SH-SY5Y (cell line): ENCODE results near the gene ASIC3.

Experiments used
- GATA2 ChIP-seq: IDR thresholded peaks from 2 replicates; pipeline ENCODE4 v1.6.1; 2011; ENCODE audit warnings: mild to moderate bottlenecking, low read depth, low read length
- GATA3 ChIP-seq: IDR thresholded peaks from 2 replicates; pipeline ENCODE4 v1.6.1; 2011; ENCODE audit warnings: low read depth, mild to moderate bottlenecking, low read length, moderate library complexity

The ASIC3 gene

DNA sequence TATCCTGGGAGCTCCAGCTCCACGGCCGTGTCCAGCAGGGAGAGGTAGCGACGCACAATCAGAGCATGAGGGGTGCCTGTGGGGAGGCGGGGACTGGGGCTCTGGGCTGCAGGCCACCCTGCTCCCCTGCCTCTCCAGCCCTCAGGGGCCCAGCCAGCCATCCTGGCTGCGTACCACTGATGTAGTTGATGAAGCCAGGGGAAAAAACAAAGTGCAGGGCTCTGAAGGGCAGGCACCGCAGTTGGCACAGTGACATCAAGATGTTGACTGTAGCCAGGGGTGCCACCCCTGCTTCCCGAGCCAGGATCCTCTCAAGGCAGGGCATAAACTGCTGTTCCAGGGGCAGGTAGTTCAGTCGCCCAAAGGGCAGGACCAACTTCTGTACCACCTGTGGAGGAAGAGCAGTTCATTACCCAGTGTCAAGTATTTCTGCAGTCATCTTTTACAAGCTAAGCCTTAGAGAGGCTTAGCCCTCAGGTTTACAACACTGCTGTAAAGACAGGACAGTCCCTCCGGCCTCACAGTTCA, 29.4 kb downstream of the ASIC3 start:
- TF ChIP-seq GATA2 (no peak), GATA3 (no peak)

DNA sequence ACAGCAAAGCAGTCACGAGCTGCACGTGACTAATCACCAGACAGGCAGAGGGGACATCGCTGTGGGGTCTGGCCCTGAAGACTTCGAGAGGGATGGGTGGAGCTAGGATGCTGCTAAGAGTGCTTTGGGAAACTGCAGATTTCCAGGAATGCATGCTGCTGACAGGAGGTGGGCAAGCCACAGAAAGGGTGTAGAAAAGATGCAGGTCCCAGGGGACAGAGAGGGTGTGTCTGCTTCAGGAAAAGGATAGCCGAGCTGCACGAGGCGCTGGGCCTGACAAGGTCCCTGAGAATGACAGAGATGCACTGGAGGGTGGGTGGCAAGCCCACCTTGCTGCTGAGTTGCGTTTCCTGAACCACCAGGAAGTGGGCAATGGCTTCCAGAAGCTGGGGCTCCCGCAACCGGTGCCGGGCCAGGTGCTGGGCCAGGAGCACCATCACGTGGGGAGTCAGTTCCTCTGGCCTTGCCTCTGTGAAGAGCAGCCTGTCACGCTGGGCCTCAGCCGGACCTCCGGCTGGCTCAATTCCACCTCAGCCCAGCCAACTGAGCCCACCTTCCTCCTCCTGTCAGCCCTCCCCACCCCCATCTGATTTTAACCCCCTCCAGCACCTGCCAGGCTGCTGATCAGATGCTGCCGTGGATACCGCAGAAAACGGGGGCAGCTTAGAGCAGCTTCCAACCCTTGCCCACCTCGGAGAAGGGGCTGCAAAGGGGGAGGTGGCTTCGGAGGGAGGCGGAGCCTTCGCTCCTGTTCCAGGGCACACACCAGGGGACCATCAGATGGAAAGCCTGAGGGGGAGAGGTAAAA, 30.1 kb downstream of the ASIC3 start:
- TF ChIP-seq GATA3, result no peak
- TF ChIP-seq GATA2, result no peak

DNA sequence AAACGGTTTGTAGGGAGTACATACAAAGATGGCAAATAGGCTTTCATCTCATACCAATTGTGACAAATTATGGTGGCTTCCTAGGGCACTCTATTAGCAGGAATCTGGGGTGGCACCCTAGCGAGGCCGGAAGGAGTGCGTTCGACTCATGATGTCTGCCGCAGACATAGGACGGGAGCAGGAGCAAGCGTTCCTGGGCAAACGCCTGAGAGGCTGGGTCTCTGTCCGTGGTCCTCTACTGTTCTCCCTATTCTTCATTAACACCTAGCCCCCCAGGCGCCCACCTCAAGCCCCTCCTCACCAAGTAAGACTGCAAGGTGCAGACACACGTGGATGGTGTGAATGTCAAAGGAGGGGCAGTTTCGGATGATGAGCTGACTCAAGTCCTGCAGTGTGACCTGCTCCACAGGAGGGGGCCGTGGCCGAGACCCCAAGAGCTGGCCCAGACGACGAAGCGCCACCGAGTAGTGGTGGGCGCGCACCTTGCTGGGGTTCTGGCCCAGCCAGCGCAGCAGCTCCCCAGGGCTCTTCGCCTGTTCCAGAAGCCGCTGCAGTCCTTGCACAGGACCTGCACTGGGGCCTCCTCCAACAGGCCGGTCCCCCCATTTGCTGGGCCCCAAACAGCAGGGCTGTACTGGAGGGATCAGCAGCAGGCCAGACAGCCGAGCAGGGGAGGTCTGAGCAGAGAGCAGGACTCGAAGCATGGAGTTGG, 31.0 kb downstream of the ASIC3 start:
- no peak for TF ChIP-seq GATA3
- TF ChIP-seq GATA2, result no peak

DNA sequence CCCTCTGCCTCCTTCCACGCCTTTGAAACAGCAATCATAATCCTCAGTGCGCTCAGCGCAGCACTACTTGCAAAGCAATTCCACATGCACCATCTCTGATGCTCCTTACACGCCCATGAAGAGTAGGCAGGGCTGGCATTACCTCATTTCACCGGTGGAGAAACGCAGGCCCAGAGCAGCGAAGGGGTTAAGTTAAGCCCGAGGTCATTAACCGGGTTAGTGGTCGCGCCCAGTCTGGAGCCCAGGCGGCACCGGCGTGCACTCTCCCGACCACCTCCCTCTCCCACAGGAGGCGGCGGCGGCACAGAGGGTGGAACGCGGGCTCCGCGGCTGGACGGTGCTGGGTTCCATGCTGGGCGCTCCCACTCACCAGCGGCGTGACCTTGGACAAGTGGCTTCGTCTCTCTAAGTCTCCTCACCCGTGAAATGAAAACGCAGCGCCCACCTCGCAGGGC, 31.8 kb downstream of the ASIC3 start:
- TF ChIP-seq GATA3 (no peak), GATA2 (no peak)

DNA sequence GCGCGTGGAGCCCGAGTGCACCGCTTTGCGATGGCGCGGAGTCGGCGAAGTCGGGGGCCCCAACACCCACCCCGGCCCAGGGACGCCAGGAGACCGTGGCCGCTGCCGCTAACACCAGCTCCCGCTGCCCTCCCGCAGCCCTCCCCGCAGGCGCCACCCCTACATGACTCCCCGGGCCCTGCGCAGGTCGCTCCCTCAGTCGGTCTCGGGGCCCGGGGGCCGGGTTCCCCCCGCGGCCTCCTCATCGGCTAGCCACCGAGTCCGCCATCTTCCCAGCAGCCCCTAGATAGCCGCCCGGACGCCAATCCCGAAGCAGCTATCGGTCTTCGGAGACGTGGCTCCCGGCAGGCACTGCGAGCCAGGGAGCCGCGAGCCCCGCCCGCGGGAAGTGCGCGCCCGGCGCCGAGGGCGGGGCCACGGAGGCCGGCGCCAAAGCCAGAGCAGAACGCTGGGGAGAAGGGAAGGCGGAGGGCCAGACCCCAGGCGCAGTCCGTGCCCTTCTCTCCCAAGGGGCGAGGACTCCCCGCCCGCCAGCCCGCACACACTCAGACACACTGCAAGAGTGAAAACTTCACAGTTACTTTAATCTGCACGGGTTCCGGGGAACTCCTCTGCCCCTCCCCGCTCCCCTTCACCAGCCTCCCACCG, 32.3 kb downstream of the ASIC3 start, which contains the start of gene FASTK:
Gene FASTK, minus strand, starts transcription at position 288 of the 648 bp plus-strand sequence. Its CDS starts 43 bp downstream, at position 245.
- no peak for TF ChIP-seq GATA3
- no peak; the same call in 1 of the 2 replicates for TF ChIP-seq GATA2

DNA sequence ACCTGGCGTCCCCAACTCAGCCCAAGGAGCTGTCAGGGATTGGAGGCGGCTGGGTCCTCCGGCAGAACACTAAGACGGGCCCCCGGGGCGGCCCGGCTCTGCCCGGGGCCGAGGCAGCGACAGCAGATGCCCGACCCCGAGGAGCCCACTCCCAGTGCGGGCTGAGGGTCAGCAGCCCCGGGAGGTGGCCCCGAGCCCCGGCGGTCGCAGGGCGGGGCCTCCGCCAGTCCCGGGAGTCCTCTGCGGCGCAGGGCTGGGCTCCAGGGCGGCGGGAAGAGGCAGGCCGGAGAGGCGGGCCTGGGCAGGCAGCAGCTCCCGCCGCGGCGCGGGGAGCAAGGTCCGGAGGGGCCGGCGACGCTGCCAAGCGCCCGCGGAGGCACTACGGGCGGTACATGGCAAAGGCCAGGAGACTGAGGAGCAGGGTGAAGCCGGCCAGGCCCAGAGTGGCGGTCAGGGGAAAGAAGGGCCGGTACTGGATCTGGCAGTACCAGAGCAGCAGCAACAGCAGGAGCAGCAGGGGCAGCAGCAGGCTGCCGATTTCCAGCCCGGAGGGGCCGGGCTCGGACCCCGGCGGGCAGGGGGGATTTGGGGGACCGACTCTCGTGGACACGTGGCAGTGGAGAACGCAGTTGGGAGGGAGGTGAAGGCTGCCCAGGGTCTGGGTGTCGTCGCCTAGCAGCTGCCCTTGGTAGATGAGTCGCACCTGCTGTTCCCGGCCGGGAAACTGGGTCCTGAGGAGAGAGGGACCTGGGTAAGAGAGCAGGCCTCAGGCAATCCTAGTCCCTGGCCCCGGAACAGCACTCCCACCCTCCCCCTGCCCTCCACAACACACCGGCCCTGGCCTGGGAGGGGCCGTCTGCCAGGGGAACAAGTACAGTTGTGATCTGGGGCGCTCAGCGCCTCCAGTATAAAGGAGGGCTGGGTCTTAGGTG, 33.1 kb downstream of the ASIC3 start:
- TF ChIP-seq GATA3 (no peak), GATA2 (no peak)

DNA sequence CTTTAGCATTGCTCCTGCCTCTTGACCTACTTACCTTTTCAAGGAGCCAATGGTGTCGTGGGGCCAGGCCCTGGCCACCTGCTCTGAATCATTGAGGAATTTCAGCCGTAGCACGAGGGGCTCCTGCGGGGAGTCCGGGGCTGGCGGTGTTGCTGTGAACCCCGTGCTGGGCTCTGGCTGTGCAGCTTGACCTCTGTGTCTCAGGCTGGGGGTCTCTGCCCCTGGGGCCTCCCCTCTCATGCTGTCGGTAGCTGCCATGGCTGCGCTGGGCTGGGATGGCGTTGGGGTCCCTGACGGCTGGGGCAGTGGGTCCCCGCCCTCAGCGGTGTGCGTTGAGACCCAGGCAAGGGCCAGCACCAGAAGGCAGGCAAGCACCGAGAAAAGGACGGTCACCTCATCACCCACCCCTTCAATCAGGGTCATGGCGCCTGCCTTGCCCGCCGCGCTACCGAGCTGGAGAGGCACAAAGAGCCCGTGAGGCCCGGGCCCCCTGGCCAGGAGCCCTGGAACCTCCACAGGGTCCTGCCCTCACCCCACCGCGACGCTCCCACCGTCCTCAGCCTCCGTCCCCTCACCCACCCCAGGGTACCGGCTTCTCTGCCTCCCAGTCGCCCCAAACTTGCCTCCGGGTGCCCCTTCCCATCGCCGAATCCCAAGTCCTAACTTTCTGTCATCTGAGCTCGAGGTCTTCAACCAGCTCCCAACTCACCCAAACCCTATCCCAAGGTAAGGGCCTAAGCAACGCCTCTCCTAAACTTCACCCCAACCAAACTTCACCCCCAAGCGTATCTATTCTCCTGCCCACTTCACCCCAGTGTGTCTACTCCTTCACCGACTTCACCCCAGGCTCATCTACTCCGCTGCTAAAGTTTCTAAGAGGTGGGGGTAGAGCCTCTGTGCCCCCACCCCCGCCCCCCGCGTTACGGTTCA, 34.1 kb downstream of the ASIC3 start:
- no peak for TF ChIP-seq GATA2
- TF ChIP-seq GATA3, result no peak

DNA sequence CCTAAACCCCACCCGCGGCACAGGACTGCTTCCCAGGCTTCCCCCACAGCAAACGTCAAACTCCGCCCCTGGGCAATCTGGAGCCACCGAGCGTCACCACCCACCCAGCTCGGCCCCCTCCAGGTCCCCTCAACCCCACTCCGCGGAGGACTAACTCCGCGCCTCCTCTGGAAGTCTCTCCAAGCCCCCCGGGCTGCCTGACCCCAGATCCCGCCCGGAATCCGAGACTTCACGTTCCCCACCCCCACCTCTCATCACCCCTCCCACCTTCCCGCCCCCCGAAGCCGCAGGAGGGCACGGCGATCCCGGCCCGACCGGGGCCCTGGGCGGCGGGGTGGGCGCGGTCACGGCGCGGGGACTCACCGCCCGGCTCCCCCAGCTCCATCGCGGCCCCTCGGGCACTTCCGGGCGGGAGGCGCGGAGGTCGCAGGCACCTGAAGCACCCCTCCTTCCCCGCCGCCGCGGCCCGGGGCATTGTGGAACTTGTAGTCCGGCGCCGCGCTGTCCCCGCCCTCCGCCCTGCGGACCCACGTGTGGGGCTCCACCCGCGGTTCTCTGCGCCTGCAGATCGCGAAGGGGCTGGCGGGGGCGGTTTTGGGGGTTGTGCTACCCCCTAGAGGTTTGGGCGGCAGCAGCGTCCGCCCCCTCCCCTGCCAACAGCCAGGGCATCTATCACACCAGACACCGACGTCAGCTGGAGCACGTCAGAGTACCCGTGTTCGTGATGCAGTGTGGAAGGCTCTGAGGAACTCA, 34.9 kb downstream of the ASIC3 start, which contains the start of gene TMUB1:
Gene TMUB1, minus strand, starts transcription at position 423 of the 753 bp plus-strand sequence. CDS start 930 bp downstream, outside the sequence.
- TF ChIP-seq GATA2 (no peak), GATA3 (no peak)

DNA sequence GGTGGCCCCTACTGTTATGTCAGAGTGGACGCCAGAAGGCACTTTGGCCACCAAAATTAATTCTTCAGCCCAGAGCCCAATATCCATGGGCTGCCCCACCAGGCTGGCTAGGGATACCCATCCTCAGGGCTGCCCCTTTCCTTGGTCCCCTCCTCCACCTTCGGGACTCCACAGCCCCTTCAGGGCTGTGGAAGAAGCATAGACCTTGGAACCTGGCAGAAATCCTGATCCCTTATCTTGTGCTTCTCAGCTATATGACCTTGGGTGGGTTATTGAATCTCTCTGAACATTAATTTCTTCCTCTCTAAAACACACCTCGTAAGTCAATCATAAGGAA, 35.5 kb downstream of the ASIC3 start:
- TF ChIP-seq GATA3 (no peak), GATA2 (no peak)

DNA sequence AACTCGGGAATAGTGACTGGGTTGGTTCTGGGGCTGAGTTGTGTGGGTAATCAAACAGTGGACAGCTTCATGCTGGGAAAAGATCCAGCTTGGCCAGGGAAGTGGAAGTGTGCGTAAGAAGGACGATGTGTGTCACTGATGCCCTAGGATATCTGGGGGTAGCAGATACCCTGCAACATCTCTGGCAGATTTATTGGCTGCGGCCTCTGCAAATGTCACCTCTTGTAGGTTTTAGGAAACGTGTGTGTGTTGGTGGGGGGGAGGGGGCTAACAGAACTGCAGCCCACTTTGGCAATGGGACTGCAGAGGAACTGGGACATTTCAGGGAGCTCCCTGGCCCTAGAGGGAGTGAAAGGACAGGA, 37.0 kb downstream of the ASIC3 start:
- TF ChIP-seq GATA3 (no peak), GATA2 (no peak)
